ENCODE results near the gene RASSF5.
"Not testable (repeated sequence)": the region's sequence is repeated elsewhere in the genome, so short reads cannot be mapped to it uniquely, and the experiment has no call there.

DNA sequence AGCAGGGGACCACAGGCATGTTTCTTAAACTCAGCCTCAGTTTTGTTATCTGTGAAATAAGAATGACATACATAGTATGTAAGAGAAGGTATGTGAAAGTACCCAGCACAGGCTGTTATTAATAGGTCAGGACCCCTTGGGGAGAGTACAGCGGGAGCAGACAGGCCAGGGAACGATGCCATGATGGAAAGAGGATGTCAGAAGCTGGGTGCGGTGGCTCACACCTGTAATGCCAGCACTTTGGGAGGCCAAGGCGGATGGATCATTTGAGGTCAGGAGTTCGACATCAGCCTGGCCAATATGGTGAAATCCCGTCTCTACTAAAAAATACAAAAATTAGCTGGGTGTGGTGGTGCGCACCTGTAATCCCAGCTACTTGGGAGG, 73.8 kb downstream of the RASSF5 start:
- TF ChIP-seq, protein P1, sequence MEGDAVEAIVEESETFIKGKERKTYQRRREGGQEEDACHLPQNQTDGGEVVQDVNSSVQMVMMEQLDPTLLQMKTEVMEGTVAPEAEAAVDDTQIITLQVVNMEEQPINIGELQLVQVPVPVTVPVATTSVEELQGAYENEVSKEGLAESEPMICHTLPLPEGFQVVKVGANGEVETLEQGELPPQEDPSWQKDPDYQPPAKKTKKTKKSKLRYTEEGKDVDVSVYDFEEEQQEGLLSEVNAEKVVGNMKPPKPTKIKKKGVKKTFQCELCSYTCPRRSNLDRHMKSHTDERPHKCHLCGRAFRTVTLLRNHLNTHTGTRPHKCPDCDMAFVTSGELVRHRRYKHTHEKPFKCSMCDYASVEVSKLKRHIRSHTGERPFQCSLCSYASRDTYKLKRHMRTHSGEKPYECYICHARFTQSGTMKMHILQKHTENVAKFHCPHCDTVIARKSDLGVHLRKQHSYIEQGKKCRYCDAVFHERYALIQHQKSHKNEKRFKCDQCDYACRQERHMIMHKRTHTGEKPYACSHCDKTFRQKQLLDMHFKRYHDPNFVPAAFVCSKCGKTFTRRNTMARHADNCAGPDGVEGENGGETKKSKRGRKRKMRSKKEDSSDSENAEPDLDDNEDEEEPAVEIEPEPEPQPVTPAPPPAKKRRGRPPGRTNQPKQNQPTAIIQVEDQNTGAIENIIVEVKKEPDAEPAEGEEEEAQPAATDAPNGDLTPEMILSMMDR (IDR thresholded peaks at IDR 0.05; ENCODE audit: low read depth, low read length) = not testable (repeated sequence)
- not testable (repeated sequence) for TF ChIP-seq EZH2phosphoT487 (IDR thresholded peaks at IDR 0.05; ENCODE audit: low read depth)
